GM10248 (cell line): ENCODE data around the gene FABP6.

Experiments used
- CTCF ChIA-PET: fragments of 300-600 bp; sonication (Branson Sonifier 250); formaldehyde crosslinking; extraction: SDS; loops from one replicate; lab custom pipeline; 2021; ENCODE audit warnings: antibody characterized with exemption; lab: Yijun Ruan, JAX
- POLR2A ChIA-PET: fragments of 350-650 bp; sonication (Branson Sonifier 250); formaldehyde crosslinking; extraction: SDS; loops from one replicate; lab custom pipeline; 2020; ENCODE audit warnings: antibody characterized with exemption; lab: Yijun Ruan, JAX
- DNase-seq: peaks from one replicate; pipeline ENCODE4 v3.0.0; 2012; ENCODE audit errors: extremely low spot score
- TF ChIP-seq, protein P1 (sequence below): IDR thresholded peaks from 2 replicates; pipeline ENCODE4 v1.5.1; 2012; ENCODE audit warnings: mild to moderate bottlenecking, low read depth; ENCODE audit errors: extremely low read depth, missing control alignments, control extremely low read depth

FABP6 gene

DNA sequence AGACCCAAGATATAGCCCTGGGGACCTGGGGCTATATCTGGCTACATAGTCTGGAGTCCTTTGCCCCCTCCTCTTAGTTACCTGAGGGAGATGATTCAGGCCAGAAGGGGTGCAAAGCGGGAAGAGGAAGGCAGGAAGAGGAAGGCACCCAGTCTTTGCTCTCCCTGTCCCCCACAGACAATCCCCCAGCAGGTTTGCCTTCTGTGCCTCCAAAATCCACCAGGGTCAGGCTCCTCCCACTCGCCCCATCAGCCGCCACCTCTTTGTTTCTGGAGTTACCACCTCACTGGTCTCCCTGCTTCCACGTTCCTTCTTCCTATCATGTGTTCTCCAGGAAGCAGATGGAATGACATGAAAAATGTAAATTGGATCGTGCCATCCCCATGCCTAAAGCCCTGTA is 31.2 kb upstream of the FABP6 start:
- ChIA-PET POLR2A (no interaction called here), CTCF (interaction anchor here (1.2 to 6.2 kb wide), 8 partner anchors 10 to 150 kb away, joined by 3 to 73 read pairs (median 12); no protein-coding TSS in a partner anchor)
- DNase-seq = no peak
- TF ChIP-seq, protein P1, sequence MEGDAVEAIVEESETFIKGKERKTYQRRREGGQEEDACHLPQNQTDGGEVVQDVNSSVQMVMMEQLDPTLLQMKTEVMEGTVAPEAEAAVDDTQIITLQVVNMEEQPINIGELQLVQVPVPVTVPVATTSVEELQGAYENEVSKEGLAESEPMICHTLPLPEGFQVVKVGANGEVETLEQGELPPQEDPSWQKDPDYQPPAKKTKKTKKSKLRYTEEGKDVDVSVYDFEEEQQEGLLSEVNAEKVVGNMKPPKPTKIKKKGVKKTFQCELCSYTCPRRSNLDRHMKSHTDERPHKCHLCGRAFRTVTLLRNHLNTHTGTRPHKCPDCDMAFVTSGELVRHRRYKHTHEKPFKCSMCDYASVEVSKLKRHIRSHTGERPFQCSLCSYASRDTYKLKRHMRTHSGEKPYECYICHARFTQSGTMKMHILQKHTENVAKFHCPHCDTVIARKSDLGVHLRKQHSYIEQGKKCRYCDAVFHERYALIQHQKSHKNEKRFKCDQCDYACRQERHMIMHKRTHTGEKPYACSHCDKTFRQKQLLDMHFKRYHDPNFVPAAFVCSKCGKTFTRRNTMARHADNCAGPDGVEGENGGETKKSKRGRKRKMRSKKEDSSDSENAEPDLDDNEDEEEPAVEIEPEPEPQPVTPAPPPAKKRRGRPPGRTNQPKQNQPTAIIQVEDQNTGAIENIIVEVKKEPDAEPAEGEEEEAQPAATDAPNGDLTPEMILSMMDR = no peak

DNA sequence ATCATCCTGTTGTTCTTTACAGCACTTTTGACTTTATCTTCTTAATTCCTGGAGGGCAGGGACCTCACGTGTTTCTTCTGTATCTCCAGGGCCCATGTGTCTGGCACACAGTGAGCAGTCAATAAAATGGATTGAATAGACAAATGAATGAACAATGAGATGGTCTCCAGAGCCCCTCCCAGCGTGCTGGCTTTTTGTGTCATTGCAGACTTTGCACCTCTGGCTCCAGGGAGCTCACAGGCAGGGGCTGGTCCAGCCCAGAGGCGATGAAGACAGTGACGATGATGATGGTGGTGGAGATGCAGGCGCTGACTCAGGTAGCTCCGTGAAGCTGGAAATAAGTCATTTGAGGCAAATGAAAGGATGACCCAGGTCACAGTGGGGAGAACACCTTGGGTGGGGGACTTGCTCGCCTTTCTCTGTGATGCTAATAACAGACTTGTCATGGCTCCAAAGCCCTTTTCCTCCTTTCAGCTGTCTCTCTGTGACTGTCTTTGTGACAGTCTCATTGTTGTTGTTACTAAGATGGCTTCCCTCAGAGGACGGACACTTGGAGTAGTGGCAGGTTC is 30.4 kb upstream of the FABP6 start:
- ChIA-PET POLR2A (no interaction called here), CTCF (interaction anchor here (0.8 to 6.2 kb wide), 17 partner anchors 10 to 192 kb away, joined by 3 to 73 read pairs (median 4); no protein-coding TSS in a partner anchor)
- DNase-seq = no peak
- TF ChIP-seq, protein P1 = no peak

DNA sequence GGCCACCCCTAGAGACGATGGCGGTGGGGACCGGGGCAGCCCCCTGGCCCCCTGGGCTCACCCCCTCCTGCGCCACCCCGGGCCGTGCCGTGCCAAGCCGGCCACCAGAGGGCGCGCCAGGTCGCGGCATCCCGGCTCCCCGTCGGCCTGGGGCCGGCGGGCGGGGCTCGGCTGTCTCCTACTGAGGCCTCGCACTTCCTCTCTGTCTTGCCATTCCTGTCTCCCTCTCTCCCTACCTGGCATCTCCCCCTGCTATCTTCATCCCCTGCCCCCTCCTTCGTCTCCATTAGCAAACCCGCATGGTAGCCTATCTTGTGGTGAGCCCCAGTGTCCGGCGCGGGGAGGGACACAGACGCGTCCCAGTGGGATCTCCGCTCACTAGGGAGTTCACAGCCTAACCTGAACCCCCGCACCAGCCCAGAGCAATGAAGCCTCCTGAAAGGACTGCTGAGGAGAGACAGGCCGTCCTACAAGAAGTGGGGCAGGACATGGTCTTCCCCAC is 29.8 kb upstream of the FABP6 start:
- POLR2A ChIA-PET = no interaction called here
- CTCF ChIA-PET = interaction anchor here (0.7 to 6.2 kb wide), 17 partner anchors 11 to 192 kb away, joined by 3 to 73 read pairs (median 4); no protein-coding TSS in a partner anchor
- TF ChIP-seq, protein P1 = peak; percentile 90
- DNase-seq = peak; percentile 91

DNA sequence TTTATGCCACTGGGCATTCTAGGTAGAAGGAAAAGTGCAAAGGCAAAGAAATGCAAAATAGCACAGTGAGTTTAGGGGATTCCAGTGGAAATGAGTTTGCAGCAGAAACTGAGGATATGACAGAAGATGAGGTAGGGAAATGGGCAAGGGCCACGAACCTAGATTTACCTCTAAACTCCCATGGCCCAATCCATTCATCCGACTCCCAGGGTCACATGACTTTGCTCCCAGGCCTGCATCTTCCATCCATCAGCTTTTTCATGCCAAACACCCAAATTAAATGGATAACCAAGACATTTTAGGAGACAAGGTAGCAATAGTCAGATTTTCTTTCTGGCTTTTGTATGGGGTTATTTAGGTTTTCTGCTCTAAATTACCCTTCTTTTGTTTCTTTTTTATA is 22.2 kb upstream of the FABP6 start:
- TF ChIP-seq, protein P1 = no peak
- POLR2A ChIA-PET = no interaction called here
- CTCF ChIA-PET = interaction anchor here (0.9 kb wide), 1 partner anchor 139 kb away, joined by 3 read pairs; no protein-coding TSS in a partner anchor

DNA sequence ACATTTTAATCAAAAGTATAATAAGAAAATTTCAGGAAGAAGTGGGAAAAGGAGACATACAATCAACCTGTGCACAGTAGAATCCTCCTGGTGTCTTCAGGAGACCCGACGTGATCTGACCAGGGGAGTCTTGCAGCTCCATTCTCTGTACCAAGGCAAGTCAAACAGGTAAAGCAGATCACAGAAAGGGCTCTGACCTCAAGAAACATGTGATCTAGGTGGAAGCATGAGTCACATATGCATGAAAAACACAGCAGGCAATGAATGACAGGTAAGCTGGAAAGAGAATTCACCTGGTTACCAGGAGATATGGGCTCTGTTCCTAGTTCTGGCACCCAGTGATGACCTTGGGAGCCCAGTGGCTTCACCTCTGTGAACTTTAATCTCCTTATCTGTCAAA is 19.4 kb upstream of the FABP6 start:
- POLR2A ChIA-PET = no interaction called here
- CTCF ChIA-PET = interaction anchor here (1.0 to 1.2 kb wide), 2 partner anchors 17 to 135 kb away, joined by 3 read pairs; no protein-coding TSS in a partner anchor
- DNase-seq = no peak
- TF ChIP-seq, protein P1 = no peak

More for the DNA sequence above, 22.2 kb upstream of the FABP6 start:
- DNase-seq = no peak

DNA sequence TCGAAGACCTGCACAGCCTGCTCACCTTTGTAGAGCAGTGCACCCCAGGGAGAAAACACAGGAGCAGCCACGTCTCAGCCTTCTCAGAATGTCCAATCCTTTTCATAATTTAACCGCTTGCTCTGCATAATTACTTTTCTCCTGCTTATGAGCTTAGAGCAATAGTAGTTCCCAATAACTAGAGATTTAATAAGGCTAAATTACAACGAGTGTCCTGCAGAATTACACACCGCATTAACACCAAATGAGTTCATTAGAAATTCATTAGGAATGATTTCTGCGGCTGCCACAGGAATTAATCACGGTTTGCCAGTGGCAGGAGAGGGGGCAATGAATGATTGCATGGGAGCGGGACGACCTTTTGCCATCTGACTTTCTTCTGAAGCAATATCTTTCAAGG is 18.7 kb upstream of the FABP6 start:
- CTCF ChIA-PET = interaction anchor here (0.8 to 1.7 kb wide), 6 partner anchors 9 to 135 kb away, joined by 3 to 6 read pairs (median 3); no protein-coding TSS in a partner anchor
- TF ChIP-seq, protein P1 = no peak
- DNase-seq = no peak
- POLR2A ChIA-PET = no interaction called here
